Immature natural killer cell (primary cell): ENCODE measurements around the gene BLACAT1. TPM values are rescaled to one million over a fixed set of nuclear protein-coding genes. Genes with fewer than 3 reads are reported as not detected.

Experiments
- DNase-seq, 3 donors: peaks; one replicate each; pipeline ENCODE4 v3.0.0; 2022; ENCODE audit warnings: mixed read lengths in 1 of 3
- H3K27ac Mint-ChIP-seq, 6 donors: one replicate each; pipeline ENCODE4 v1.8.0; 2020; ENCODE audit warnings: mixed read lengths in 6 of 6, mild to moderate bottlenecking in 5 of 6, inconsistent platforms in 4 of 6, moderate library complexity in 3 of 6
- H3K27me3 Mint-ChIP-seq, 3 donors: one replicate each; pipeline ENCODE4 v1.8.0; 2020 to 2021; ENCODE audit warnings: low read depth in 3 of 3, mild to moderate bottlenecking in 3 of 3, mixed read lengths in 3 of 3, moderate library complexity in 3 of 3, inconsistent platforms in 1 of 3
- H3K36me3 Mint-ChIP-seq, 3 donors: one replicate each; pipeline ENCODE4 v1.8.0; 2020; ENCODE audit warnings: mixed read lengths in 3 of 3, inconsistent platforms in 2 of 3, mild to moderate bottlenecking in 2 of 3
- H3K4me1 Mint-ChIP-seq, 2 donors: one replicate each; pipeline ENCODE4 v1.8.0; 2020; ENCODE audit warnings: inconsistent platforms in 2 of 2, mild to moderate bottlenecking in 2 of 2, mixed read lengths in 2 of 2, moderate library complexity in 1 of 2
- H3K4me3 Mint-ChIP-seq, 5 donors: one replicate each; pipeline ENCODE4 v1.8.0; 2020; ENCODE audit warnings: mild to moderate bottlenecking in 5 of 5, mixed read lengths in 5 of 5, inconsistent platforms in 3 of 5, moderate library complexity in 3 of 5
- H3K9me3 Mint-ChIP-seq, 6 donors: one replicate each; pipeline ENCODE4 v1.8.0; 2020; ENCODE audit warnings: mild to moderate bottlenecking in 6 of 6, mixed read lengths in 6 of 6, inconsistent platforms in 4 of 6, moderate library complexity in 3 of 6
- polyA plus RNA-seq, 3 donors: library from polyadenylated mRNA; unstranded; fragments of 300-500 nt; fragmentation: Illumina TruSeq; gene quantifications; one replicate each; pipeline ENCODE4 v1.2.3, GENCODE V29; 2021

BLACAT1 gene
- polyA plus RNA-seq, 3 donors from 2014 or later = not detected

- Mint-ChIP-seq H3K27ac (no peak overlapping the region), H3K27me3 (peaks cover 15 to 32% (median 30%) of the 10 kb centered on the region in 3 donors), H3K9me3 (peaks cover 0 to 2% (median 0%) of the 10 kb centered on the region in 6 donors), H3K4me3 (peak overlapping the region; percentile 82 to 88 (median 83)), H3K36me3 (no peaks in the 10 kb centered on the region), H3K4me1 (peaks cover 17 to 27% of the 10 kb centered on the region in 2 donors)
- DNase-seq = peak; percentile 19 to 20 (median 20)
Measured at GRCh38 chr1:205456868-205457745, 1.3 kb upstream of the BLACAT1 start.

GRCh38 chr1:205456383-205456867, 580 bp upstream of the BLACAT1 start:
- H3K4me1 Mint-ChIP-seq = peaks cover 17 to 27% of the 10 kb centered on the region in 2 donors
- no peak overlapping the region for H3K27ac Mint-ChIP-seq
- peak in 1 of 3 donors; percentile 5 for DNase-seq
- peaks cover 0 to under 1% (median 0%) of the 10 kb centered on the region in 6 donors for H3K9me3 Mint-ChIP-seq
- peaks cover 15 to 34% (median 32%) of the 10 kb centered on the region in 3 donors for H3K27me3 Mint-ChIP-seq
- H3K4me3 Mint-ChIP-seq = peak overlapping the region; percentile 79 to 88 (median 83)
- no peaks in the 10 kb centered on the region for H3K36me3 Mint-ChIP-seq

GRCh38 chr1:205454903-205455335, 926 bp downstream of the BLACAT1 start:
- Mint-ChIP-seq H3K9me3 (no peaks in the 10 kb centered on the region), H3K36me3 (no peaks in the 10 kb centered on the region), H3K4me3 (peak overlapping the region in 2 of 5 donors; percentile 40 to 48), H3K4me1 (peaks cover 17 to 27% of the 10 kb centered on the region in 2 donors), H3K27ac (no peak overlapping the region), H3K27me3 (peaks cover 15 to 34% (median 29%) of the 10 kb centered on the region in 3 donors)
- no peak for DNase-seq

- H3K27me3 Mint-ChIP-seq = peaks cover 11 to 28% (median 25%) of the 10 kb centered on the region in 3 donors
- H3K27ac Mint-ChIP-seq = no peak overlapping the region
- no peak for DNase-seq
- no peaks in the 10 kb centered on the region for H3K36me3 Mint-ChIP-seq
- H3K4me1 Mint-ChIP-seq = peaks cover 17 to 27% of the 10 kb centered on the region in 2 donors
- H3K4me3 Mint-ChIP-seq = no peak overlapping the region
- no peaks in the 10 kb centered on the region for H3K9me3 Mint-ChIP-seq
Measured at GRCh38 chr1:205453466-205453865, 2.4 kb downstream of the BLACAT1 start.

GRCh38 chr1:205452933-205453332, 2.9 kb downstream of the BLACAT1 start:
- Mint-ChIP-seq H3K4me3 (no peak overlapping the region), H3K36me3 (no peaks in the 10 kb centered on the region), H3K27ac (no peak overlapping the region), H3K27me3 (peaks cover 6 to 25% (median 21%) of the 10 kb centered on the region in 3 donors), H3K9me3 (no peaks in the 10 kb centered on the region), H3K4me1 (peaks cover 17 to 22% of the 10 kb centered on the region in 2 donors)
- DNase-seq = no peak

- no peak overlapping the region for H3K27ac Mint-ChIP-seq
Measured at GRCh38 chr1:205452364-205452763, 3.5 kb downstream of the BLACAT1 start.

GRCh38 chr1:205451759-205452164, 4.1 kb downstream of the BLACAT1 start:
- Mint-ChIP-seq H3K27me3 (peaks cover 3 to 21% (median 16%) of the 10 kb centered on the region in 3 donors), H3K36me3 (no peaks in the 10 kb centered on the region), H3K9me3 (no peaks in the 10 kb centered on the region), H3K27ac (no peak overlapping the region), H3K4me1 (peaks cover 12 to 15% of the 10 kb centered on the region in 2 donors), H3K4me3 (no peak overlapping the region)
- no peak for DNase-seq

More at GRCh38 chr1:205452364-205452763, 3.5 kb downstream of the BLACAT1 start:
- DNase-seq = no peak
- Mint-ChIP-seq H3K9me3 (no peaks in the 10 kb centered on the region), H3K27me3 (peaks cover 3 to 21% (median 16%) of the 10 kb centered on the region in 3 donors), H3K4me1 (peaks cover 12 to 16% of the 10 kb centered on the region in 2 donors), H3K4me3 (no peak overlapping the region), H3K36me3 (no peaks in the 10 kb centered on the region)

GRCh38 chr1:205451202-205451601, 4.6 kb downstream of the BLACAT1 start:
- H3K4me1 Mint-ChIP-seq = peaks cover 8 to 10% of the 10 kb centered on the region in 2 donors
- DNase-seq = no peak
- H3K4me3 Mint-ChIP-seq = no peak overlapping the region
- H3K36me3 Mint-ChIP-seq = no peaks in the 10 kb centered on the region
- H3K9me3 Mint-ChIP-seq = no peaks in the 10 kb centered on the region
- H3K27me3 Mint-ChIP-seq = peaks cover 0 to 17% (median 16%) of the 10 kb centered on the region in 3 donors
- no peak overlapping the region for H3K27ac Mint-ChIP-seq

- H3K27me3 Mint-ChIP-seq = peaks cover under 1 to 12% (median 10%) of the 10 kb centered on the region in 3 donors
- H3K9me3 Mint-ChIP-seq = no peaks in the 10 kb centered on the region
- H3K4me3 Mint-ChIP-seq = no peak overlapping the region
- no peak for DNase-seq
- no peaks in the 10 kb centered on the region for H3K36me3 Mint-ChIP-seq
- no peak overlapping the region for H3K27ac Mint-ChIP-seq
- H3K4me1 Mint-ChIP-seq = peaks cover 3 to 4% of the 10 kb centered on the region in 2 donors
Measured at GRCh38 chr1:205450448-205450847, 5.4 kb downstream of the BLACAT1 start.

- peaks cover 0 to 4% of the 10 kb centered on the region in 2 donors for H3K4me1 Mint-ChIP-seq
- H3K36me3 Mint-ChIP-seq = no peaks in the 10 kb centered on the region
- peaks cover 2 to 10% (median 9%) of the 10 kb centered on the region in 3 donors for H3K27me3 Mint-ChIP-seq
- H3K4me3 Mint-ChIP-seq = no peak overlapping the region
- H3K27ac Mint-ChIP-seq = no peak overlapping the region
- no peaks in the 10 kb centered on the region for H3K9me3 Mint-ChIP-seq
- no peak for DNase-seq
Measured at GRCh38 chr1:205449750-205450443, 5.9 kb downstream of the BLACAT1 start.

- DNase-seq = no peak
- H3K36me3 Mint-ChIP-seq = no peaks in the 10 kb centered on the region
- H3K4me3 Mint-ChIP-seq = no peak overlapping the region
- H3K27ac Mint-ChIP-seq = no peak overlapping the region
- no peaks in the 10 kb centered on the region for H3K4me1 Mint-ChIP-seq
- no peaks in the 10 kb centered on the region for H3K9me3 Mint-ChIP-seq
- peaks cover 2 to 6% (median 3%) of the 10 kb centered on the region in 3 donors for H3K27me3 Mint-ChIP-seq
Measured at GRCh38 chr1:205449254-205449749, 6.5 kb downstream of the BLACAT1 start.

GRCh38 chr1:205448540-205449253, 7.1 kb downstream of the BLACAT1 start:
- Mint-ChIP-seq H3K4me3 (no peak overlapping the region), H3K4me1 (no peaks in the 10 kb centered on the region), H3K27me3 (peaks cover 2 to 6% (median 5%) of the 10 kb centered on the region in 3 donors), H3K27ac (no peak overlapping the region), H3K9me3 (no peaks in the 10 kb centered on the region), H3K36me3 (no peaks in the 10 kb centered on the region)
- DNase-seq = no peak
